C4-2B (cell line): ENCODE results near the gene LILRB3.

Experiments used
- H3K27ac ChIP-seq: fragments of 450-650 bp; 2 replicates; pipeline ENCODE4 v1.5.1; 2017
- CTCF ChIP-seq: fragments of 450-650 bp; conservative IDR thresholded peaks from 2 replicates; pipeline ENCODE4 v1.5.1; 2017; ENCODE audit warnings: mild to moderate bottlenecking
- ZFX ChIP-seq: fragments of 450-650 bp; IDR thresholded peaks from 2 replicates; pipeline ENCODE4 v1.6.1; 2017

Gene LILRB3

DNA sequence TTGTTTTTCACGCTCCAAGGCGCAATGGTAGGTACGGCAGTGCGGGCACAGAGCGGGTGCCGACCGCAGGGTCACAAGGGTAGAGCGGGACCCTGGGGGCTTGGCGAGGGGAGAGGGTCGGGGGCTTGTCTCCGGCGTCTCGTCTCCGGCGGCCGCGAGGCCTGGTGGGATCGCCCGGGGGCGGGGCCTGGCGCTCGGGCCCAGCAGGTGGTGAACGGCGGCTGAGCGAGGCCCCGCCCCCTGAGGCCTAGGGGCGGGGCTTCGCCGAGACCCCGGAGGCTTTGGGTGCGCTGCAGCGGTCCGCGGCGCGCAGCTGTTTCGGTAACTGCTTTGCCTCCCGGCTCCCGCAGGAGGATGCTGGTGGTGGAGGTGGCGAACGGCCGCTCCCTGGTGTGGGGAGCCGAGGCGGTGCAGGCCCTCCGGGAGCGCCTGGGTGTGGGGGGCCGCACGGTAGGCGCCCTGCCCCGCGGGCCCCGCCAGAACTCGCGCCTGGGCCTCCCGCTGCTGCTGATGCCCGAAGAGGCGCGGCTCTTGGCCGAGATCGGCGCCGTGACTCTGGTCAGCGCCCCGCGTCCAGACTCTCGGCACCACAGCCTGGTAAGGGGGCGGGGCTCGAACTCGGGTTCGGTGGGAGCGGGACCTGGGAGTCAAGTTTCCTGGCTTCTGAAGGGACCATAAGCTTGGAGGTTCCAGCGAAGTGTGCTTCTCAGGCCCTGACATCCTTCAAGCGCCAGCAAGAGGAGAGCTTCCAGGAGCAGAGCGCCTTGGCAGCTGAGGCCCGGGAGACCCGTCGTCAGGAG, 31.6 kb downstream of the LILRB3 start, which contains the start of gene TSEN34:
Gene TSEN34, plus strand, starts transcription at position 298 of the 800 bp plus-strand sequence. Its CDS starts 57 bp downstream, at position 355.
- peak; percentile 72; the same call in 1 of the 2 replicates for TF ChIP-seq ZFX
- TF ChIP-seq CTCF, result no peak
- H3K27ac ChIP-seq, result peak within 1 kb of the TSS; percentile 86

DNA sequence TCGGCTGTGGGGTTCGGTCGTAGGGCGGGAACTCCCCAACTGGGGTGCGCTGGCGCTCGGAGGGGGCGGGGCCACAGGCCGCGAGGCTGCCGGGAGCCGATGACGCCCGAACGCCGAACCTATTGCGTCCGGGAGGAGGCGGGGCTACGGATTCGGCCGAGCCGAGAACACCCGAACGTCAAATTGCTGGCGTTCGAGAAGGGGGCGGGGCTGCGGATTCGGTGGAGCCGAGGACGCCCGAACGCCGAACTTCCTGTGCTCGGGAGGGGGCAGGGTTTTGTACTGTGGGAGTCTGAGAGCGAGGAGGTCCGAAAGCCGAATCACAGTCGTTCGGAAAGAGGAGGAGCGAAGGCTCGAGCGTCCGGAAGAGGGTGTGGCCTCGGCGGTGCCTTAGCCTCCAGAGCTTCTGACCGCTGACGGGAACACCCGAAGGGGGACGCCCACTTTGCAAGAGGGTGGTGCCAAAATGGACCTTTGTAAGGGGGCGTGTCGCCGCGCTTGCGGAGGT, 32.2 kb downstream of the LILRB3 start:
- peak overlapping the region; percentile 86 for H3K27ac ChIP-seq
- TF ChIP-seq CTCF, result no peak
- TF ChIP-seq ZFX, result no peak

GRCh38 chr19:54189735-54190502, 32.9 kb downstream of the LILRB3 start:
- TF ChIP-seq CTCF (no peak), ZFX (no peak)
- H3K27ac ChIP-seq, result peak overlapping the region; percentile 86

GRCh38 chr19:54189145-54189734, 33.6 kb downstream of the LILRB3 start, which contains the start of gene MBOAT7:
TSS of gene MBOAT7 (minus strand) at chr19:54189580. CDS start at chr19:54188508, 1,072 bp downstream.
- no peak; the same call in 1 of the 2 replicates for TF ChIP-seq CTCF
- peak; percentile 63; the same call in 1 of the 2 replicates for TF ChIP-seq ZFX
- peak within 1 kb of the TSS; percentile 86 for H3K27ac ChIP-seq

- TF ChIP-seq ZFX (no peak), CTCF (no peak)
- H3K27ac ChIP-seq, result peak overlapping the region; percentile 81
Observed at GRCh38 chr19:54188215-54188871, 34.5 kb downstream of the LILRB3 start.

DNA sequence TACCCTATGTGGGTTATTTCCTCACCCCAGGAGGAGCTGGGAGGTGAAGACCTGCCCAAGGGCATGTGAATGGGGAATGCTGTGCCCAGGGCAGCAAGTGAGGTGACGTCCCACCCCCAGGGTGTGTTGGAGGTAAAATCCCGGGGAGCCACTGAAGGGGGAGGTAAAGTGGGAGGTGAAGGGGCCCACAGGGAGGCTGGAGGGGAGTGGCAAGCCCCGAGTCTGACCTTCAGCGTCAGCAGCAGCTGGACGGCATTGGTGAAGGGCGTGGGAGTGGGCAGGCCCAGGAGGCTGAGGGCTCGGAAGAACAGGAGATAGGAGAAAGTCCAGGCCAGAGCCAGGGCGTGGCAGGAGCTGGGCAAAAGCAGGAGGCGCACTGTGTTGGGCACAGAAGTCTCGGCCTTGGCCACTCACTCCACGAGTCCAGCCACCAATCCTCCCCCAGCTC, 35.8 kb downstream of the LILRB3 start:
- no peak for TF ChIP-seq CTCF
- no peak overlapping the region for H3K27ac ChIP-seq
